K562 (cell line): Measurements from ENCODE around the gene ACTN1. TPM values are rescaled to one million over a fixed set of nuclear protein-coding genes. Genes with fewer than 3 reads are reported as not detected.
A peak's percentile ranks its signal among the peaks of the same experiment; 100 is the strongest.

Experiments
- CBFB ChIP-seq: sonication (generic); formaldehyde crosslinking; IDR thresholded peaks from 2 replicates; pipeline ENCODE4 v1.4.0; 2020; ENCODE audit warnings: mild to moderate bottlenecking, missing genetic modification reagents
- FUS ChIP-seq: fragments of 200-400 bp; formaldehyde crosslinking; optimal IDR thresholded peaks from 2 replicates; pipeline ENCODE3; 2017; ENCODE audit warnings: low read depth, low read length
- HNRNPK ChIP-seq: fragments of 200-400 bp; formaldehyde crosslinking; IDR thresholded peaks from one replicate; pipeline ENCODE4 v1.6.1; 2018; ENCODE audit warnings: mild to moderate bottlenecking, low read depth, low read length; ENCODE audit not compliant: poor library complexity, severe bottlenecking
- MBD2 ChIP-seq: sonication (generic); IDR thresholded peaks from 2 replicates; pipeline ENCODE4 v1.6.1; 2016; ENCODE audit warnings: low read depth, borderline replicate concordance
- MEF2D ChIP-seq: conservative IDR thresholded peaks from 2 replicates; pipeline ENCODE4 v1.6.1; 2016; ENCODE audit warnings: low read depth, missing genetic modification characterization, missing compliant biosample characterization
- MYC ChIP-seq, 2 experiments: fragments of 250-450 bp in 1 of 2; sonication (Bioruptor Pico) in 1 of 2; IDR thresholded peaks; 2 replicates each; pipeline versions ENCODE4 v1.5.1 to v1.6.1; 2012 to 2021; ENCODE audit warnings: low read depth in 2 of 2, borderline replicate concordance in 1 of 2, improper control_type of control experiment in 1 of 2, low read length in 1 of 2, mild to moderate bottlenecking in 1 of 2, moderate library complexity in 1 of 2
- NKRF ChIP-seq: fragments of 450-650 bp; IDR thresholded peaks from 2 replicates; pipeline ENCODE4 v1.6.1; 2016; ENCODE audit warnings: borderline replicate concordance
- PML ChIP-seq: IDR thresholded peaks from 2 replicates; pipeline ENCODE4 v1.6.1; 2012; ENCODE audit warnings: low read length, inconsistent platforms
- POLR2AphosphoS2 ChIP-seq: IDR thresholded peaks from 2 replicates; pipeline ENCODE4 v1.6.1; 2012; ENCODE audit warnings: low read length, improper control_type of control experiment
- PRMT5 ChIP-seq: sonication (generic); formaldehyde crosslinking; IDR thresholded peaks from 2 replicates; pipeline ENCODE4 v1.5.0; 2020; ENCODE audit warnings: missing genetic modification reagents
- PTBP1 ChIP-seq: fragments of 200-400 bp; formaldehyde crosslinking; IDR thresholded peaks from 2 replicates; pipeline ENCODE4 v1.6.1; 2017; ENCODE audit warnings: low read depth, low read length
- TCF7L2 ChIP-seq: fragments of 150-350 bp; IDR thresholded peaks from 2 replicates; pipeline ENCODE4 v1.6.1; 2016; ENCODE audit warnings: low read depth, mild to moderate bottlenecking, low read length, moderate library complexity
- ZNF407 ChIP-seq: fragments of 450-650 bp; IDR thresholded peaks from 2 replicates; pipeline ENCODE4 v1.6.1; 2016; ENCODE audit warnings: low read depth
- polyA plus RNA-seq, 8 experiments: library from polyadenylated mRNA; depleted of rRNA in 4 of 8; stranded (reverse) in 5 of 8; unstranded in 3 of 8; fragments of >200 nt; fragmentation: Nextera tagmentation in 2 of 8; fragmentation: Illumina TruSeq in 1 of 8; extraction: Ambion mirVana in 2 of 8; extraction: Trizol in 1 of 8; gene quantifications; 2 replicates each; pipeline versions ENCODE4 v1.2.1 to v1.2.3, GENCODE V29; 2011 to 2014; ENCODE audit warnings: inconsistent platforms in 1 of 8, missing spikeins in 1 of 8
- total RNA-seq, 7 experiments: library from RNA; depleted of rRNA in 6 of 7; stranded (reverse); fragments of >200 nt in 6 of 7; fragmentation: Illumina TruSeq in 2 of 7; extraction: Trizol in 2 of 7; gene quantifications; 2 replicates each; pipeline versions ENCODE4 v1.2.1 to v1.2.3, GENCODE V29; 2011 to 2021; ENCODE audit warnings: low replicate concordance in 1 of 7
- TF ChIP-seq, protein P1 (sequence below): IDR thresholded peaks from 2 replicates; pipeline ENCODE4 v1.6.1; 2011; ENCODE audit not compliant: insufficient read length; ENCODE audit errors: extremely low read depth
- TF ChIP-seq, protein P2 (sequence below): fragments of 450-650 bp; formaldehyde crosslinking; IDR thresholded peaks from 2 replicates; pipeline ENCODE4 v1.4.0; 2022; ENCODE audit warnings: mild to moderate bottlenecking, moderate library complexity

The ACTN1 gene
- total and polyA plus RNA-seq, 9 of the 15 experiments (the other 6 are each of a cell fraction or from before 2014, with no cell fraction given), result 2.2 to 67.7 (median 34.5) TPM

DNA sequence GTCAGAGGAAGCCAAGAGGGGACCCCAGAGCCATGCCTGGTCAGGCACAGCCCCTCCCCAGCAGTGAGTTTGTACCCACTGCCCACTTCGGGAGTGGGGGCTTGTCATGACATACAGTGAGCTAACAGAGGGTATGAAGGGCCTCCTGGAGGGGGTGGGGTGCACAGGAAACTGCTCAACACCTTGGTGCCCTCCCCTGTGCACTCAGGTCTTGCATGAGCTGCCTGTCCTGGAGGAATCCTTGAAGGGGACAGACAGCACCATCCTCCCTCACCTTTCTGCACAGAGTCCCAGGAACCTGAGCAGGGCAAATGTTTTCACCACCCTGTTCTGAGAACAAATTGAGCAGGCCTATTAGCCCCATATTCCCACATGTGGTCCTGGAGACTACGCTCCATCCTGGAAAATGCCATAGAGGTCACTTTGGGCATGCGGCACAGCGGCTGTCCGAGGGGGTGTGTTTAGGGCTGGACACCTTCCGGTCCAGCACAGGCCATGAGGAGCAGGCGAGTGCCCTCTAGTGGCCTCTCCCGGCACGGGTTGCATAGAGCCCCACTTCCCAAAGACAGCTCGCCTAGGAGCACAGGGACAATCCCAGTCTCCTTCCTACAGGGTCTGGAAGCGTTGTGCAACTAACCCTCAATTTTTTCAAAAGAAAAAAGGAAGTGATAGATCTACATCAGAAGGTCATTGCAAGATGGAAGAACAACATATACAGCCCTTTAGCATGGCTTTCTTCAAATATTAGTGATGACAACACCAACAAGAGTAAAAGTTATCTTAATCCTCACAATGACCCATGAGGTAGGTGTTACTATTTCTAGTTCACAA, 154.4 kb downstream of the ACTN1 start (continued):
- TF ChIP-seq ZNF407 (no peak), POLR2AphosphoS2 (no peak), HNRNPK (no peak), MEF2D (0 out of 2 replicates have a peak, but pooled peaks have one; percentile 32), TCF7L2 (no peak), PRMT5 (CRISPR knock-in tag) (no peak), FUS (no peak), PTBP1 (no peak), NKRF (no peak), MBD2 (no peak), PML (no peak), MYC (IDR thresholded peaks at IDR 0.05; ENCODE audit: low read depth, low read length) (peak; percentile 93), MYC (CRISPR knock-in tag; IDR thresholded peaks at IDR 0.05; ENCODE audit: borderline replicate concordance, low read depth) (0 out of 2 replicates have a peak, but pooled peaks have one; percentile 29), CBFB (no peak)
- TF ChIP-seq, protein P1, sequence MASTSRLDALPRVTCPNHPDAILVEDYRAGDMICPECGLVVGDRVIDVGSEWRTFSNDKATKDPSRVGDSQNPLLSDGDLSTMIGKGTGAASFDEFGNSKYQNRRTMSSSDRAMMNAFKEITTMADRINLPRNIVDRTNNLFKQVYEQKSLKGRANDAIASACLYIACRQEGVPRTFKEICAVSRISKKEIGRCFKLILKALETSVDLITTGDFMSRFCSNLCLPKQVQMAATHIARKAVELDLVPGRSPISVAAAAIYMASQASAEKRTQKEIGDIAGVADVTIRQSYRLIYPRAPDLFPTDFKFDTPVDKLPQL, result no peak
- TF ChIP-seq, protein P2, sequence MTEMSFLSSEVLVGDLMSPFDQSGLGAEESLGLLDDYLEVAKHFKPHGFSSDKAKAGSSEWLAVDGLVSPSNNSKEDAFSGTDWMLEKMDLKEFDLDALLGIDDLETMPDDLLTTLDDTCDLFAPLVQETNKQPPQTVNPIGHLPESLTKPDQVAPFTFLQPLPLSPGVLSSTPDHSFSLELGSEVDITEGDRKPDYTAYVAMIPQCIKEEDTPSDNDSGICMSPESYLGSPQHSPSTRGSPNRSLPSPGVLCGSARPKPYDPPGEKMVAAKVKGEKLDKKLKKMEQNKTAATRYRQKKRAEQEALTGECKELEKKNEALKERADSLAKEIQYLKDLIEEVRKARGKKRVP (CRISPR knock-in tag), result no peak
